Stomach (tissue), 9 donors: ENCODE results near the gene NOC2L. TPM values are rescaled to one million over a fixed set of nuclear protein-coding genes. Genes with fewer than 3 reads are reported as not detected.

ENCODE experiments used
- DNase-seq, 2 donors: peaks; one replicate each; pipeline versions ENCODE4 v3.0.0 to v3.0.0-alpha.2; 2013 to 2019
- H3K27ac ChIP-seq, 5 donors: fragments of 200-600 bp in 4 of 5; sonication (generic) in 4 of 5; one replicate each; pipeline ENCODE4 v1.5.1; 2013 to 2019; ENCODE audit warnings: mild to moderate bottlenecking in 1 of 5, moderate library complexity in 1 of 5
- H3K27me3 ChIP-seq, 3 donors: fragments of 200-600 bp; sonication (generic); one replicate each; pipeline ENCODE4 v1.5.1; 2017 to 2019; ENCODE audit warnings: mixed run types in 1 of 3
- H3K36me3 ChIP-seq, 4 donors: fragments of 200-600 bp; sonication (generic); 1 replicate in 3 of 4; 2 replicates in 1 of 4; pipeline ENCODE4 v1.5.1; 2016 to 2019
- H3K4me1 ChIP-seq, 4 donors: fragments of 200-600 bp; sonication (generic); one replicate each; pipeline ENCODE4 v1.5.1; 2016 to 2019
- H3K4me3 ChIP-seq, 4 donors: fragments of 200-600 bp; sonication (generic) in 3 of 4; one replicate each; pipeline ENCODE4 v1.5.1; 2016 to 2019; ENCODE audit warnings: mild to moderate bottlenecking in 1 of 4
- H3K9me3 ChIP-seq, 4 donors: fragments of 200-600 bp; sonication (generic); one replicate each; pipeline ENCODE4 v1.5.1; 2016 to 2019
- CTCF ChIP-seq, 7 experiments: fragments of 450-650 bp in 4 of 7; fragments of 200-600 bp in 3 of 7; sonication (generic) in 3 of 7; IDR thresholded peaks; one replicate each; pipeline ENCODE4 v1.5.1; 2016 to 2019; ENCODE audit warnings: antibody characterized with exemption in 7 of 7, control low read depth in 2 of 7, mild to moderate bottlenecking in 1 of 7
- EP300 ChIP-seq: sonication (generic); formaldehyde crosslinking; IDR thresholded peaks from one replicate; pipeline ENCODE4 v1.6.1; 2017; ENCODE audit warnings: antibody characterized with exemption
- POLR2A ChIP-seq, 4 donors: fragments of 450-650 bp; IDR thresholded peaks; one replicate each; pipeline ENCODE4 v1.6.1; 2016; ENCODE audit warnings: antibody characterized with exemption in 4 of 4, control low read depth in 2 of 4, mild to moderate bottlenecking in 1 of 4, moderate library complexity in 1 of 4
- POLR2AphosphoS5 ChIP-seq, 3 donors: sonication (generic); formaldehyde crosslinking; IDR thresholded peaks; one replicate each; pipeline ENCODE4 v1.6.1; 2016; ENCODE audit warnings: antibody characterized with exemption in 3 of 3
- WGBS, 5 donors: extraction: QIAGEN DNeasy Blood & Tissue Kit in 3 of 5; methylation state at CpG; one replicate each; pipeline versions ENCODE4 v1.1.5 to v1.1.7; 2013 to 2018; 5-methylcytosine and 5-hydroxymethylcytosine counted together
- intact Hi-C: fragments of 100-400 bp; cut with DNase I; formaldehyde crosslinking; loops from one replicate; pipeline ENCODE4 v1.15.1; 2023; ENCODE audit warnings: low total_unique reads
- polyA plus RNA-seq, 3 donors: library from polyadenylated mRNA; stranded (reverse); fragments of 200-250 nt; gene quantifications; one replicate each; pipeline ENCODE4 v1.2.3, GENCODE V29; 2013
- total RNA-seq, 5 donors: library from RNA; depleted of rRNA; stranded (reverse); fragments of >200 nt; gene quantifications; one replicate each; pipeline versions ENCODE4 v1.1.0 to v1.2.3, GENCODE V29; 2014 to 2016
- donor health status: healthy with polysubstance abuse.
- donor health status: Bipolar disorder and iron deficiency.
- donor health status: healthy.

Gene NOC2L
- total and polyA plus RNA-seq, 8 donors, result 30.4 to 69.2 (median 45.2) TPM

DNA sequence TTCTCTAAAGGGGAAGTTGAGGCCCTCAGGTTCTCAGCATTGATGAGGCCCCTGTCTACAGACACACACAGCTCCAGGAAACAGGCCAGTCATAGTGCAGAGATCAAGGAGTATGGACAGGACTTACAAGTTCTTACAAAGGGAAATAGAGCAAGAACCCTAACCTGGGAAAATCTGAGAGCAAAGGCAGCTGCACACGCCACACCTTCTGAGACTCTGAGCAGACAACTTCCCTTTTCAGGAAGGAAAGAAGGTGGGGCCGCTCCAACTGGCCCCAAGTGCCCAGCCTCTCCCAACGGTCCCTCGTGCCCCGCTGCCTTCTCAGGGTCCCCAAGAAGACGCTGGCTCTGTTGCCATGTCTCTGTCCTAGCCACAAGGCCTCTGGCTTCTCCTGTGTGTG is 3.6 kb downstream of the NOC2L start:
- Histone ChIP-seq H3K27me3 (peaks cover 0 to 6% (median 0%) of the 10 kb centered on the region in 3 donors), H3K4me3 (no peak overlapping the region), H3K36me3 (peaks cover 64 to 70% (median 67%) of the 10 kb centered on the region in 4 donors), H3K27ac (no peak overlapping the region), H3K4me1 (peaks cover 22 to 33% (median 33%) of the 10 kb centered on the region in 4 donors), H3K9me3 (no peaks in the 10 kb centered on the region)
- intact Hi-C loops, result no loop called here
- 68 to 88% (median 79%) methylated on average over 6 of the region's 6 CpGs for WGBS, 5 donors
- DNase-seq, result no peak
- no peak for TF ChIP-seq EP300
- TF ChIP-seq POLR2A (IDR thresholded peaks at IDR 0.05), result no peak
- no peak for TF ChIP-seq CTCF (IDR thresholded peaks at IDR 0.05)
- TF ChIP-seq POLR2AphosphoS5 (IDR thresholded peaks at IDR 0.05), result no peak

DNA sequence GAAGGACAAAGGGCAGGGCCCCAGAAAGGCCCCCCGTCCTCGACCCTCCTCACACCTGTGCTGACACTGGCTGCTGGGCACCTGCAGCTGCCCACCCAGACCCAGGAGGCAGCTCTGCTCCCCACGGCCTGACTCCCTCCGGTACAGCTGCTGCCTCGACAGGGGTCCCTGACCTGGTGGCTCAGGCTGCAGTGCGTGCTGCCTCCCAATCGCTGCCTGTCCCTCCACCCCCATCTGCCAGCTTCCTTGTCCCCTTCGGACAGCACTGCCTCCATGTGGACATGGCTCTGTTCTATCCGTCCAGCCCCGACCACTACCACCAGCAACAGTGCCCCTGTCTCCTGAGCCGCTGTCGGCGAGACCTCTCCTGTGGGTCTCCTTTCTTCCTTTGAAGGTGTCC is 4.1 kb downstream of the NOC2L start:
- 79 to 92% (median 90%) methylated on average over 13 of the region's 13 CpGs for WGBS, 5 donors
- TF ChIP-seq POLR2A (IDR thresholded peaks at IDR 0.05) (no peak), EP300 (no peak), CTCF (IDR thresholded peaks at IDR 0.05) (no peak), POLR2AphosphoS5 (IDR thresholded peaks at IDR 0.05) (no peak)
- no peak overlapping the region for H3K4me3 ChIP-seq
- no peaks in the 10 kb centered on the region for H3K9me3 ChIP-seq
- intact Hi-C loops, result no loop called here
- H3K36me3 ChIP-seq, result peaks cover 69 to 75% (median 72%) of the 10 kb centered on the region in 4 donors
- H3K27ac ChIP-seq, result no peak overlapping the region
- peaks cover 0 to 4% (median 0%) of the 10 kb centered on the region in 3 donors for H3K27me3 ChIP-seq
- no peak for DNase-seq
- peaks cover 19 to 29% (median 28%) of the 10 kb centered on the region in 4 donors for H3K4me1 ChIP-seq

DNA sequence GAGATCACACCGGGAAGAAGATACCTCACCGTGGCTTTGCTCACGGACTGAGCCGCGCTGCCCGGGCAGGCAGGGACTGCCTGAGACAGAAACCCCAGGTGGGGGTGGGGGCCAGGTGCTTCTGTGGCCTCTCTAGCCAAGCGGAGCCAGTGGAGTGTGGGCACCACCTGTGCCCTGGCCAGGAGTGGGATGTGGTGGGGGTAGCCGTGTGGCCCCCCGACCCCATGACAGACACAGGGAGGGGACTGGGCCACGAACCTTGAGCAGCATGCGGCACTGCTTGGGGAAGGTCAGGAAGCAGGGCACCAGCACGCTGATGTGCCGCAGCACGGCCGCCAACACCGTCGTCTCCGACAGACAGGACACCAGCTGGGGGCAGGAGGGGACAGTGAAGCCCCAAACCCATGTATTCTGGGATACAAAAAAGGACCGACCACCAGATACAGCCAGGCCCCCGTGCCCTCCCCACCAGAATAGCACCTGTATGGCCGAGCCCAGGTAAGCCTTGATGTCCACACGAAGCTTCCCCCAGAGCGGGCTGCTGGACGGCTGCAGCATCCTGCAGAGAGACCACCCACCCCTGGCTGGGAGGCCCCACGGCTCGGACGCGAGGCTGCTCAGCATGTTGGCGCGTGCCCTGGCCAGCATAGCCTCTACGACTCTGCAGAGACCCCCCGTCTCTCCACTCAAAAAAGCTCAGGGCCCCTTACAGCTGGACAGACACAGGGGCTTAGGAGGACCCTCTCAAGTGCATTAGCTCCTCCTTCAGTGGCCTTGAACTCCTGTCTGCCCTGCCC is 5.3 kb downstream of the NOC2L start:
- TF ChIP-seq CTCF (IDR thresholded peaks at IDR 0.05) (no peak), POLR2A (IDR thresholded peaks at IDR 0.05) (no peak), POLR2AphosphoS5 (IDR thresholded peaks at IDR 0.05) (no peak), EP300 (no peak)
- Histone ChIP-seq H3K4me1 (peaks cover 13 to 22% (median 20%) of the 10 kb centered on the region in 4 donors), H3K4me3 (no peak overlapping the region), H3K27me3 (no peaks in the 10 kb centered on the region), H3K36me3 (peaks cover 79 to 87% (median 84%) of the 10 kb centered on the region in 4 donors), H3K27ac (no peak overlapping the region), H3K9me3 (no peaks in the 10 kb centered on the region)
- WGBS, 5 donors, result 88 to 97% (median 92%) methylated on average over 24 to 32 of the region's 32 CpGs
- DNase-seq, result no peak
- intact Hi-C loops, result no loop called here

- H3K36me3 ChIP-seq, result peaks cover 90 to 99% (median 96%) of the 10 kb centered on the region in 4 donors
- WGBS, 5 donors, result 86 to 92% (median 88%) methylated on average over 5 to 7 of the region's 7 CpGs
- DNase-seq, result no peak
- intact Hi-C loops, result no loop called here
- H3K4me3 ChIP-seq, result no peak overlapping the region
- H3K4me1 ChIP-seq, result peaks cover 3 to 11% (median 9%) of the 10 kb centered on the region in 4 donors
- no peak for TF ChIP-seq CTCF (IDR thresholded peaks at IDR 0.05)
- no peak for TF ChIP-seq EP300
- TF ChIP-seq POLR2AphosphoS5 (IDR thresholded peaks at IDR 0.05), result no peak
- no peak for TF ChIP-seq POLR2A (IDR thresholded peaks at IDR 0.05)
- H3K27me3 ChIP-seq, result no peaks in the 10 kb centered on the region
- no peak overlapping the region for H3K27ac ChIP-seq
- H3K9me3 ChIP-seq, result no peaks in the 10 kb centered on the region
Observed at GRCh38 chr1:952603-953002, 6.5 kb downstream of the NOC2L start.
